CD14-positive monocyte (primary cell): ENCODE measurements around the gene NFS1. TPM values are rescaled to one million over a fixed set of nuclear protein-coding genes. Genes with fewer than 3 reads are reported as not detected.
A peak's percentile ranks its signal among the peaks of the same experiment; 100 is the strongest.

Experiments used
- DNase-seq, 3 donors: peaks; one replicate each; pipeline ENCODE4 v3.0.0-alpha.2; 2011 to 2022
- H2AFZ ChIP-seq: 2 replicates; pipeline ENCODE4 v1.6.0; 2012; ENCODE audit warnings: mild to moderate bottlenecking, low read depth, low read length, inconsistent platforms; ENCODE audit not compliant: insufficient read depth, poor library complexity, severe bottlenecking
- H3K27ac ChIP-seq, 2 donors: 1 replicate in 1 of 2; 2 replicates in 1 of 2; pipeline ENCODE4 v1.5.1; 2012 to 2013; ENCODE audit warnings: low read length in 2 of 2, control low read depth in 1 of 2, inconsistent platforms in 1 of 2, low read depth in 1 of 2, mild to moderate bottlenecking in 1 of 2
- H3K27me3 ChIP-seq, 2 donors: one replicate each; pipeline versions ENCODE4 v1.6.0 to v1.6.1; 2011 to 2013; ENCODE audit warnings: low read length in 2 of 2; ENCODE audit not compliant: control insufficient read depth in 2 of 2, insufficient read depth in 2 of 2
- H3K36me3 ChIP-seq, 2 donors: replicated peaks in 1 of 2; 1 replicate in 1 of 2; 2 replicates in 1 of 2; pipeline versions ENCODE4 v1.5.1 to v1.6.1; 2012 to 2013; ENCODE audit warnings: low read length in 2 of 2, control low read depth in 1 of 2, inconsistent platforms in 1 of 2, mild to moderate bottlenecking in 1 of 2; ENCODE audit not compliant: insufficient read depth in 2 of 2, control insufficient read depth in 1 of 2
- H3K4me1 ChIP-seq, 2 donors: 1 replicate in 1 of 2; 2 replicates in 1 of 2; pipeline versions ENCODE4 v1.5.1 to v1.6.1; 2012 to 2013; ENCODE audit warnings: low read length in 2 of 2, control low read depth in 1 of 2, inconsistent platforms in 1 of 2, mild to moderate bottlenecking in 1 of 2, moderate library complexity in 1 of 2; ENCODE audit not compliant: insufficient read depth in 2 of 2, control insufficient read depth in 1 of 2
- H3K4me2 ChIP-seq: replicated peaks from 2 replicates; pipeline ENCODE3; 2012; ENCODE audit warnings: low read length, moderate library complexity, mild to moderate bottlenecking; ENCODE audit not compliant: poor library complexity, severe bottlenecking; ENCODE audit errors: extremely low read depth
- H3K4me3 ChIP-seq, 3 experiments: fragments of 200-600 bp in 1 of 3; sonication (generic) in 1 of 3; replicated peaks in 1 of 3; 1 replicate in 2 of 3; 2 replicates in 1 of 3; pipeline ENCODE4 v1.5.1; 2011 to 2013; ENCODE audit warnings: low read length in 3 of 3, mild to moderate bottlenecking in 3 of 3, control low read depth in 2 of 3, low read depth in 2 of 3, inconsistent platforms in 1 of 3, moderate library complexity in 1 of 3
- H3K79me2 ChIP-seq: 2 replicates; pipeline ENCODE4 v1.6.0; 2012; ENCODE audit warnings: mild to moderate bottlenecking, control low read depth, inconsistent platforms, low read length, moderate library complexity; ENCODE audit not compliant: insufficient read depth
- H3K9ac ChIP-seq: 2 replicates; pipeline ENCODE4 v1.6.0; 2017; ENCODE audit warnings: low read length, mild to moderate bottlenecking; ENCODE audit not compliant: insufficient read depth, poor library complexity, severe bottlenecking
- H3K9me3 ChIP-seq, 2 donors: replicated peaks in 1 of 2; 1 replicate in 1 of 2; 2 replicates in 1 of 2; pipeline versions ENCODE4 v1.5.1 to v1.6.1; 2012 to 2013; ENCODE audit warnings: low read length in 2 of 2, control low read depth in 1 of 2; ENCODE audit not compliant: control insufficient read depth in 1 of 2, insufficient read depth in 1 of 2
- H4K20me1 ChIP-seq: 2 replicates; pipeline ENCODE4 v1.6.0; 2012; ENCODE audit warnings: mild to moderate bottlenecking, low read length, control low read depth, moderate library complexity; ENCODE audit not compliant: insufficient read depth
- H3K27ac Mint-ChIP-seq, 7 donors: one replicate each; pipeline ENCODE4 v1.8.0; 2020; ENCODE audit warnings: mild to moderate bottlenecking in 7 of 7, mixed read lengths in 7 of 7, moderate library complexity in 6 of 7, inconsistent platforms in 2 of 7
- H3K27me3 Mint-ChIP-seq, 3 donors: one replicate each; pipeline ENCODE4 v1.8.0; 2021 to 2022; ENCODE audit warnings: low read depth in 3 of 3, mild to moderate bottlenecking in 3 of 3, mixed read lengths in 3 of 3, moderate library complexity in 3 of 3, inconsistent platforms in 1 of 3
- H3K36me3 Mint-ChIP-seq, 2 donors: one replicate each; pipeline ENCODE4 v1.8.0; 2020; ENCODE audit warnings: mixed read lengths in 2 of 2, inconsistent platforms in 1 of 2, mild to moderate bottlenecking in 1 of 2
- H3K4me1 Mint-ChIP-seq: one replicate; pipeline ENCODE4 v1.8.0; 2020; ENCODE audit warnings: mild to moderate bottlenecking, mixed read lengths
- H3K4me3 Mint-ChIP-seq, 2 donors: one replicate each; pipeline ENCODE4 v1.8.0; 2020; ENCODE audit warnings: mild to moderate bottlenecking in 2 of 2, mixed read lengths in 2 of 2, moderate library complexity in 1 of 2
- H3K9me3 Mint-ChIP-seq, 7 donors: one replicate each; pipeline ENCODE4 v1.8.0; 2020 to 2022; ENCODE audit warnings: mixed read lengths in 7 of 7, mild to moderate bottlenecking in 6 of 7, moderate library complexity in 6 of 7, inconsistent platforms in 2 of 7
- WGBS: methylation state at CpG from one replicate; pipeline ENCODE4 v1.1.5; 2013; ENCODE audit warnings: missing lambda C conversion rate; ENCODE audit not compliant: insufficient coverage; 5-methylcytosine and 5-hydroxymethylcytosine counted together
- intact Hi-C, 2 donors: fragments of 100-400 bp; cut with micrococcal nuclease; formaldehyde crosslinking; loops; one replicate each; pipeline versions ENCODE4 v1.15.0 to v1.15.1; 2023
- polyA plus RNA-seq, 3 donors: library from polyadenylated mRNA; depleted of rRNA in 1 of 3; unstranded in 2 of 3; stranded (reverse) in 1 of 3; fragments of 300-500 nt in 2 of 3; fragments of >200 nt in 1 of 3; fragmentation: Illumina TruSeq in 2 of 3; gene quantifications; 1 replicate in 2 of 3; 2 replicates in 1 of 3; pipeline ENCODE4 v1.2.3, GENCODE V29; 2012 to 2021
- TF ChIP-seq, protein P1 (sequence below): fragments of 200-600 bp; IDR thresholded peaks from one replicate; pipeline ENCODE4 v1.8.0; 2022; ENCODE audit warnings: antibody characterized with exemption, mild to moderate bottlenecking

The NFS1 gene
- polyA plus RNA-seq, 3 donors, result 18.1 to 21.4 (median 19.2) TPM

- Mint-ChIP-seq H3K4me1 (no peaks in the 10 kb centered on the region), H3K9me3 (peaks cover 0 to 3% (median 0%) of the 10 kb centered on the region in 7 donors), H3K4me3 (no peak overlapping the region), H3K36me3 (peaks cover 51 to 65% of the 10 kb centered on the region in 2 donors), H3K27me3 (no peaks in the 10 kb centered on the region), H3K27ac (peak overlapping the region in 1 of 7 donors; percentile 33)
- no peak for DNase-seq
- Histone ChIP-seq H3K4me1 (peaks cover 2 to 3% of the 10 kb centered on the region in 2 donors), H3K79me2 (peaks cover 9% of the 10 kb centered on the region), H3K9me3 (no peaks in the 10 kb centered on the region), H3K36me3 (peaks cover 49 to 60% of the 10 kb centered on the region in 2 donors), H2AFZ (no peak overlapping the region), H3K4me3 (no peak overlapping the region), H3K27ac (no peak overlapping the region), H3K9ac (no peak overlapping the region), H3K4me2 (no peak overlapping the region), H4K20me1 (no peaks in the 10 kb centered on the region), H3K27me3 (no peaks in the 10 kb centered on the region)
- TF ChIP-seq, protein P1, sequence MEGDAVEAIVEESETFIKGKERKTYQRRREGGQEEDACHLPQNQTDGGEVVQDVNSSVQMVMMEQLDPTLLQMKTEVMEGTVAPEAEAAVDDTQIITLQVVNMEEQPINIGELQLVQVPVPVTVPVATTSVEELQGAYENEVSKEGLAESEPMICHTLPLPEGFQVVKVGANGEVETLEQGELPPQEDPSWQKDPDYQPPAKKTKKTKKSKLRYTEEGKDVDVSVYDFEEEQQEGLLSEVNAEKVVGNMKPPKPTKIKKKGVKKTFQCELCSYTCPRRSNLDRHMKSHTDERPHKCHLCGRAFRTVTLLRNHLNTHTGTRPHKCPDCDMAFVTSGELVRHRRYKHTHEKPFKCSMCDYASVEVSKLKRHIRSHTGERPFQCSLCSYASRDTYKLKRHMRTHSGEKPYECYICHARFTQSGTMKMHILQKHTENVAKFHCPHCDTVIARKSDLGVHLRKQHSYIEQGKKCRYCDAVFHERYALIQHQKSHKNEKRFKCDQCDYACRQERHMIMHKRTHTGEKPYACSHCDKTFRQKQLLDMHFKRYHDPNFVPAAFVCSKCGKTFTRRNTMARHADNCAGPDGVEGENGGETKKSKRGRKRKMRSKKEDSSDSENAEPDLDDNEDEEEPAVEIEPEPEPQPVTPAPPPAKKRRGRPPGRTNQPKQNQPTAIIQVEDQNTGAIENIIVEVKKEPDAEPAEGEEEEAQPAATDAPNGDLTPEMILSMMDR, result no peak
- WGBS, result 100% methylated on average over 3 of the region's 5 CpGs
- intact Hi-C loops, result loop anchor here in 1 of 2 donors (10.0 kb wide), 1 partner anchor 54 kb away; the partner anchor contains the start of gene SPAG4
These were observed 29.9 kb downstream of the NFS1 start for GRCh38 chr20:35669221-35669620.

DNA sequence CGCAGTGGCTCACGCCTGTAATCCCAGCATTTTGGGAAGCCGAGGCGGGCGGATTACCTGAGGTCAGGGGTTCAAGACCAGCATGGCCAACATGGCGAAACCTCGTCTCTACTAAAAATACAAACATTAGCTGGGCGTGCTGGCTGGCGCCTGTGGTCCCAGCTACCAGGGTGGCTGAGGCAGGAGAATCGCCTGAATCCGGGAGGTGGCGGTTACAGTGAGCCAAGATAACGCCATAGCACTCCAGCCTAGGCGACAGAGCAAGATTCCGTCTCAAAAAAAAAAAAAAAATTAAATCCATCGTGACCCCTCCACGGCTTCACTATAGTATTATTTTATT is 33.2 kb downstream of the NFS1 start:
- Histone ChIP-seq H2AFZ (no peak overlapping the region), H3K27me3 (no peaks in the 10 kb centered on the region), H4K20me1 (peaks cover 8% of the 10 kb centered on the region), H3K27ac (no peak overlapping the region), H3K4me1 (peaks cover 28 to 36% of the 10 kb centered on the region in 2 donors), H3K36me3 (peaks cover 26 to 27% of the 10 kb centered on the region in 2 donors), H3K9me3 (no peaks in the 10 kb centered on the region), H3K4me3 (no peak overlapping the region), H3K4me2 (no peak overlapping the region), H3K79me2 (peaks cover 42% of the 10 kb centered on the region), H3K9ac (no peak overlapping the region)
- peaks cover 0 to 3% (median 0%) of the 10 kb centered on the region in 7 donors for H3K9me3 Mint-ChIP-seq
- 97% methylated on average over 10 of the region's 17 CpGs for WGBS
- peak overlapping the region in 5 of 7 donors; percentile 15 to 99 (median 97) for H3K27ac Mint-ChIP-seq
- no peak overlapping the region for H3K4me3 Mint-ChIP-seq
- TF ChIP-seq, protein P1, result no peak
- intact Hi-C loops, result loop anchor here in 1 of 2 donors (10.0 kb wide), 1 partner anchor 51 kb away; the partner anchor contains the start of gene SPAG4
- H3K4me1 Mint-ChIP-seq, result peaks cover 28% of the 10 kb centered on the region
- H3K27me3 Mint-ChIP-seq, result no peaks in the 10 kb centered on the region
- peaks cover 29 to 32% of the 10 kb centered on the region in 2 donors for H3K36me3 Mint-ChIP-seq
- no peak for DNase-seq
